Measurements from ENCODE around the gene ADAMTS3.

DNA sequence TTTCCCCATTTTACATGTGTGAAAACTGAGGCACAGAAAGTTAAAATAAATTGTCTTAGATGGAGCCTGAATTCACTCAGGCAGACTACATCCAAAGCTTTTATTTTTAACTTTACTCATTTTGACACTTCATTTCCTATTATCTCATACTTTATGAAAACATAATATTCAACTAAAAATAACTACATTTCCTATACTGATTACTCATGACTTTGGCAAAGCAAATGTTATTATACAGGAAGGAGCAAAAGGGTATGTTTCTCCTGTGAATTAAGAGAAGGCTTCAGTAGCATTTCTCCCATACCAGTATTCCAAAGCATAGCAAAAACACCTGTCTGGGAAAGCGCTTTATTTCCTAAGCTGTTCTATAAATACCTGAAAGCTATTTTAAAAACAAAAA is 178.6 kb downstream of the ADAMTS3 start:
- TF ChIP-seq, protein P1, sequence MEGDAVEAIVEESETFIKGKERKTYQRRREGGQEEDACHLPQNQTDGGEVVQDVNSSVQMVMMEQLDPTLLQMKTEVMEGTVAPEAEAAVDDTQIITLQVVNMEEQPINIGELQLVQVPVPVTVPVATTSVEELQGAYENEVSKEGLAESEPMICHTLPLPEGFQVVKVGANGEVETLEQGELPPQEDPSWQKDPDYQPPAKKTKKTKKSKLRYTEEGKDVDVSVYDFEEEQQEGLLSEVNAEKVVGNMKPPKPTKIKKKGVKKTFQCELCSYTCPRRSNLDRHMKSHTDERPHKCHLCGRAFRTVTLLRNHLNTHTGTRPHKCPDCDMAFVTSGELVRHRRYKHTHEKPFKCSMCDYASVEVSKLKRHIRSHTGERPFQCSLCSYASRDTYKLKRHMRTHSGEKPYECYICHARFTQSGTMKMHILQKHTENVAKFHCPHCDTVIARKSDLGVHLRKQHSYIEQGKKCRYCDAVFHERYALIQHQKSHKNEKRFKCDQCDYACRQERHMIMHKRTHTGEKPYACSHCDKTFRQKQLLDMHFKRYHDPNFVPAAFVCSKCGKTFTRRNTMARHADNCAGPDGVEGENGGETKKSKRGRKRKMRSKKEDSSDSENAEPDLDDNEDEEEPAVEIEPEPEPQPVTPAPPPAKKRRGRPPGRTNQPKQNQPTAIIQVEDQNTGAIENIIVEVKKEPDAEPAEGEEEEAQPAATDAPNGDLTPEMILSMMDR (IDR thresholded peaks at IDR 0.05), result no peak
- TF ChIP-seq POLR2A (IDR thresholded peaks at IDR 0.05), result no peak
